Stomach smooth muscle (tissue), 2 donors: ENCODE results near the gene OR2C3.
"Not testable (repeated sequence)": the region's sequence is repeated elsewhere in the genome, so short reads cannot be mapped to it uniquely, and the experiment has no call there.

Experiments
- H3K27ac ChIP-seq: one replicate; pipeline ENCODE4 v1.7.0; 2013; ENCODE audit warnings: mild to moderate bottlenecking, low read length, inconsistent platforms
- H3K27me3 ChIP-seq, 2 donors: one replicate each; pipeline ENCODE4 v1.7.0; 2013; ENCODE audit warnings: low read length in 2 of 2; ENCODE audit not compliant: insufficient read depth in 2 of 2, control insufficient read depth in 1 of 2
- H3K36me3 ChIP-seq, 2 donors: one replicate each; pipeline ENCODE4 v1.7.0; 2013; ENCODE audit warnings: low read length in 2 of 2; ENCODE audit not compliant: control insufficient read depth in 2 of 2, insufficient read depth in 2 of 2
- H3K4me1 ChIP-seq: one replicate; pipeline ENCODE4 v1.7.0; 2013; ENCODE audit warnings: low read length; ENCODE audit not compliant: control insufficient read depth, insufficient read depth
- H3K4me3 ChIP-seq, 2 donors: one replicate each; pipeline ENCODE4 v1.7.0; 2013; ENCODE audit warnings: low read length in 2 of 2
- H3K9ac ChIP-seq, 2 donors: one replicate each; pipeline ENCODE4 v1.7.0; 2013; ENCODE audit warnings: low read length in 2 of 2, mild to moderate bottlenecking in 1 of 2
- H3K9me3 ChIP-seq, 2 donors: one replicate each; pipeline ENCODE4 v1.7.0; 2013; ENCODE audit warnings: low read length in 2 of 2; ENCODE audit not compliant: control insufficient read depth in 2 of 2
- donor health status: healthy.
- donor health status: Pancreatic carcinoma.

OR2C3 gene

GRCh38 chr1:247476328-247477058 lies 59.7 kb downstream of the OR2C3 start:
- H3K4me3 ChIP-seq, H3K36me3 ChIP-seq, H3K27ac ChIP-seq, H3K4me1 ChIP-seq, H3K9me3 ChIP-seq, H3K9ac ChIP-seq, H3K27me3 ChIP-seq: not testable (repeated sequence)

DNA sequence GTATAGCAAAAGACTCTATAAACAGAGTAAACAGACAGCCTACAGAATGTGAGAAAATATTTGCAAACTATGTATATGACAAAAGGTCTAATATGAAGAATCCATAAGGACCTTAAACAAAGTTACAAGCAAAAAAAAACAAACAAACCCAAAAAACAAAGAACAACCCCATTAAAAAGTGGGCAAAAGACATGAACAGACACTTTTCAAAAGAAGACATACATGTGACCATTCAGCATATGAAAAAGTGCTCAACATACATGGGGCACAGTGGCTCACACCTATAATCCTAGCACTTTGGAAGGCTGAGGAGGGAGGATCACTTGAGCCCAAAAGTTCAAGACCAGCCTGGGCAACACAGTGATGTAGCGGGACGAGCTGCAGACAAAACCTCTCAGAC lies 60.4 kb downstream of the OR2C3 start:
- no peaks in the 10 kb centered on the region for H3K4me1 ChIP-seq
- no peaks in the 10 kb centered on the region for H3K36me3 ChIP-seq
- no peak overlapping the region for H3K27ac ChIP-seq
- no peak overlapping the region for H3K9ac ChIP-seq
- H3K4me3 ChIP-seq: no peak overlapping the region
- H3K27me3 ChIP-seq: no peaks in the 10 kb centered on the region
- H3K9me3 ChIP-seq: no peaks in the 10 kb centered on the region
